Prostate gland (tissue), 2 donors: ENCODE results near the gene TSHZ1.

Source experiments
- CTCF ChIP-seq, 4 experiments: fragments of 200-600 bp in 2 of 4; fragments of 450-650 bp in 2 of 4; sonication (generic) in 2 of 4; IDR thresholded peaks; 1 replicate in 3 of 4; 2 replicates in 1 of 4; pipeline ENCODE4 v1.5.1; 2016 to 2019; ENCODE audit warnings: antibody characterized with exemption in 4 of 4, mild to moderate bottlenecking in 2 of 4, moderate library complexity in 2 of 4
- POLR2A ChIP-seq: fragments of 450-650 bp; IDR thresholded peaks from one replicate; pipeline ENCODE4 v1.6.1; 2016; ENCODE audit warnings: antibody characterized with exemption, mild to moderate bottlenecking

DNA sequence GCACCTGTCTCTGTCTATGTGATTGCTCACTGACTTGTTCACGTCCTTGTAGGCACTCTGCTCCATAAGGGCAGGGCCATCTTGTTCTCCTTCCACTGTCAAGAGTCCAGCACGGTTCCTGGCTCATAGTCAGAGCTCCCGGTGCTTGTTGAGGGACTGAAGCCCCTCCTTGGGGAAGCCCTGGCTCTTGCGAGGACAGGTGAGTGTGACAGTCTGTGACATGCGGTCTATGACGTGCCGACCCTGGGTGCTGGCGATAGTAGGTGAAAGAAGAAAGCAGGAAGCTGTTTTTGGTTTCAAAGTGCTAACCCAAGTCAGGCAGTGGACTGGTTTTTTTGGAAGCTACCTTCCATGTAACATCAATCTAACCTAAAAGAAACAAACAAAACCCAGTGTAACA, 18.8 kb downstream of the TSHZ1 start:
- TF ChIP-seq CTCF (IDR thresholded peaks at IDR 0.05) (no peak), POLR2A (no peak)
